Keratinocyte (primary cell): ENCODE measurements around the gene TOR1AIP2. TPM values are rescaled to one million over a fixed set of nuclear protein-coding genes. Genes with fewer than 3 reads are reported as not detected.
A peak's percentile ranks its signal among the peaks of the same experiment; 100 is the strongest.

Experiments used
- DNase-seq: peaks from one replicate; pipeline ENCODE4 v3.0.0-alpha.2; 2011; ENCODE audit warnings: low read depth, missing footprints, low spot score
- FAIRE-seq: peaks from 2 replicates; lab custom pipeline; 2011; peaks lifted over from hg19 to GRCh38; lab: Jason Lieb, UNC
- H2AFZ ChIP-seq: 2 replicates; pipeline ENCODE4 v1.6.0; 2012; ENCODE audit warnings: low read length, control low read depth, inconsistent platforms; ENCODE audit not compliant: control insufficient read depth
- H3K27ac ChIP-seq: 2 replicates; pipeline ENCODE4 v1.5.1; 2011; ENCODE audit warnings: low read length; ENCODE audit not compliant: control insufficient read depth, insufficient read depth
- H3K27me3 ChIP-seq: 3 replicates; pipeline ENCODE4 v1.6.0; 2011; ENCODE audit warnings: low read length; ENCODE audit not compliant: control insufficient read depth, insufficient read depth; ENCODE audit errors: extremely low read depth
- H3K36me3 ChIP-seq, 2 experiments: 2 replicates in 1 of 2; 3 replicates in 1 of 2; pipeline ENCODE4 v1.5.1; 2011; ENCODE audit warnings: low read length in 2 of 2, mild to moderate bottlenecking in 1 of 2; ENCODE audit not compliant: control insufficient read depth in 2 of 2, insufficient read depth in 2 of 2; ENCODE audit errors: extremely low read depth in 1 of 2
- H3K4me1 ChIP-seq: 3 replicates; pipeline ENCODE4 v1.5.1; 2011; ENCODE audit warnings: low read length; ENCODE audit not compliant: control insufficient read depth, insufficient read depth; ENCODE audit errors: extremely low read depth
- H3K4me2 ChIP-seq: 3 replicates; pipeline ENCODE4 v1.6.0; 2011; ENCODE audit warnings: low read depth, low read length; ENCODE audit not compliant: control insufficient read depth, insufficient read depth; ENCODE audit errors: extremely low read depth
- H3K4me3 ChIP-seq, 3 experiments: fragments of 200-600 bp in 1 of 3; sonication (generic) in 1 of 3; 2 replicates in 2 of 3; 3 replicates in 1 of 3; pipeline ENCODE4 v1.5.1; 2011 to 2016; ENCODE audit warnings: low read length in 3 of 3, mild to moderate bottlenecking in 3 of 3, control low read depth in 2 of 3, inconsistent platforms in 1 of 3, low read depth in 1 of 3, mixed read lengths in 1 of 3, mixed run types in 1 of 3, moderate library complexity in 1 of 3; ENCODE audit not compliant: control insufficient read depth in 2 of 3, insufficient read depth in 2 of 3; ENCODE audit errors: extremely low read depth in 1 of 3
- H3K79me2 ChIP-seq: 2 replicates; pipeline ENCODE4 v1.6.0; 2012; ENCODE audit warnings: low read length; ENCODE audit not compliant: control insufficient read depth, insufficient read depth
- H3K9ac ChIP-seq: 3 replicates; pipeline ENCODE4 v1.6.0; 2011; ENCODE audit warnings: low read length; ENCODE audit not compliant: control insufficient read depth, insufficient read depth; ENCODE audit errors: extremely low read depth
- H3K9me1 ChIP-seq: 3 replicates; pipeline ENCODE4 v1.6.0; 2011; ENCODE audit warnings: low read length; ENCODE audit not compliant: control insufficient read depth, insufficient read depth; ENCODE audit errors: extremely low read depth
- H3K9me3 ChIP-seq: 2 replicates; pipeline ENCODE4 v1.5.1; 2012; ENCODE audit warnings: low read depth, low read length; ENCODE audit not compliant: control insufficient read depth
- H4K20me1 ChIP-seq: 3 replicates; pipeline ENCODE4 v1.6.0; 2011; ENCODE audit warnings: low read length; ENCODE audit not compliant: control insufficient read depth, insufficient read depth; ENCODE audit errors: extremely low read depth
- CTCF ChIP-seq, 3 experiments: IDR thresholded peaks in 1 of 3; conservative IDR thresholded peaks in 1 of 3; optimal IDR thresholded peaks in 1 of 3; 2 replicates in 2 of 3; 3 replicates in 1 of 3; pipeline versions ENCODE3 to v1.5.1; 2011; ENCODE audit warnings: low read length in 3 of 3, mild to moderate bottlenecking in 3 of 3, moderate library complexity in 2 of 3, control low read depth in 1 of 3, inconsistent platforms in 1 of 3; ENCODE audit not compliant: insufficient read depth in 2 of 3; ENCODE audit errors: extremely low read depth in 1 of 3
- EZH2 ChIP-seq: IDR thresholded peaks from one replicate; pipeline ENCODE4 v1.6.1; 2012; ENCODE audit warnings: inconsistent platforms, mild to moderate bottlenecking, low read length, moderate library complexity
- dilution Hi-C: fragments of 300-500 bp; cut with MboI; formaldehyde crosslinking; loops from one replicate; pipeline ENCODE4 v1.7.0; 2020; ENCODE audit warnings: low sequenced_read_pairs; ENCODE audit not compliant: extremely low pct_ligation_motif_present
- polyA plus RNA-seq, 5 experiments: library from polyadenylated mRNA; depleted of rRNA in 3 of 5; stranded (reverse) in 3 of 5; stranded (forward) in 1 of 5; unstranded in 1 of 5; fragments of >200 nt; gene quantifications; 1 replicate in 1 of 5; 2 replicates in 3 of 5; 3 replicates in 1 of 5; pipeline versions ENCODE4 v1.2.1 to v1.2.3, GENCODE V29; 2011 to 2012; ENCODE audit warnings: missing spikeins in 2 of 5, low read depth in 1 of 5, low replicate concordance in 1 of 5

The TOR1AIP2 gene
- polyA plus RNA-seq, 1 donor (not counting 4 experiments of a cell fraction or from before 2014, with no cell fraction given) = 49.9 TPM

GRCh38 chr1:179881642-179882252 is 4.1 kb upstream of the TOR1AIP2 start:
- Histone ChIP-seq H3K27ac (peak overlapping the region; percentile 98), H3K36me3 (peaks cover 2 to 3% of the 10 kb centered on the region in 2 experiments), H3K79me2 (peaks cover 46% of the 10 kb centered on the region), H3K4me2 (peak overlapping the region; percentile 99), H3K4me3 (peak overlapping the region; percentile 66 to 87 (median 81)), H3K4me1 (peaks cover 10% of the 10 kb centered on the region), H3K27me3 (no peaks in the 10 kb centered on the region), H3K9ac (peak overlapping the region; percentile 100), H3K9me1 (no peaks in the 10 kb centered on the region), H3K9me3 (no peaks in the 10 kb centered on the region), H4K20me1 (peaks cover under 1% of the 10 kb centered on the region), H2AFZ (peak overlapping the region; percentile 95)
- dilution Hi-C loops = no loop called here
- TF ChIP-seq EZH2 = no peak
- TF ChIP-seq CTCF (optimal IDR thresholded peaks at IDR 0.05 in 1 of 3, IDR thresholded peaks at IDR 0.05 in 1 of 3, conservative IDR thresholded peaks at IDR 0.05 in 1 of 3; ENCODE audit: extremely low read depth in 1 of 3, insufficient read depth in 2 of 3, low read length in 3 of 3) = no peak
- DNase-seq = no peak
- FAIRE-seq = no peak

- FAIRE-seq = no peak
These were observed 2.2 kb upstream of the TOR1AIP2 start for GRCh38 chr1:179879797-179880196.

More at GRCh38 chr1:179879797-179880196, 2.2 kb upstream of the TOR1AIP2 start:
- peaks cover 47% of the 10 kb centered on the region for H3K79me2 ChIP-seq
- no peak for DNase-seq
- peaks cover 5% of the 10 kb centered on the region for H4K20me1 ChIP-seq
- dilution Hi-C loops = no loop called here
- H3K4me2 ChIP-seq = no peak overlapping the region
- peaks cover 0 to 1% of the 10 kb centered on the region in 2 experiments for H3K36me3 ChIP-seq
- no peak overlapping the region for H3K4me3 ChIP-seq
- H3K27me3 ChIP-seq = no peaks in the 10 kb centered on the region
- H3K9me1 ChIP-seq = no peaks in the 10 kb centered on the region
- no peak overlapping the region for H3K9ac ChIP-seq
- TF ChIP-seq CTCF (optimal IDR thresholded peaks at IDR 0.05 in 1 of 3, IDR thresholded peaks at IDR 0.05 in 1 of 3, conservative IDR thresholded peaks at IDR 0.05 in 1 of 3; ENCODE audit: extremely low read depth in 1 of 3, insufficient read depth in 2 of 3, low read length in 3 of 3) (no peak), EZH2 (no peak)
- H3K27ac ChIP-seq = no peak overlapping the region
- no peak overlapping the region for H2AFZ ChIP-seq
- peaks cover 18% of the 10 kb centered on the region for H3K4me1 ChIP-seq
- H3K9me3 ChIP-seq = no peaks in the 10 kb centered on the region
